Measurements from ENCODE around the gene NDUFS2. TPM values are rescaled to one million over a fixed set of nuclear protein-coding genes. Genes with fewer than 3 reads are reported as not detected.

Gene NDUFS2
- polyA plus RNA-seq, 1 experiment: 150 TPM

- H3K27ac ChIP-seq (ENCODE audit: low read depth, low read length): peak overlapping the region; percentile 39
- ChIA-PET POLR2A (interaction anchor here (0.6 kb wide), 1 partner anchor 222 kb away, joined by 9 read pairs; no protein-coding TSS in a partner anchor), CTCF (interaction anchor here (0.8 to 2.4 kb wide), 2 partner anchors 34 to 161 kb away, joined by 3 to 8 read pairs; no protein-coding TSS in a partner anchor)
- no peak for TF ChIP-seq CTCF (IDR thresholded peaks at IDR 0.05; ENCODE audit: low read depth, low read length)
- no peak for DNase-seq (ENCODE audit: low read depth, low spot score)
- no peaks in the 10 kb centered on the region; the same call in 1 of the 2 replicates for H3K9me3 ChIP-seq (ENCODE audit: control insufficient read depth, insufficient read depth, low read length)
- H3K4me3 ChIP-seq (ENCODE audit: low read depth, low read length): peak overlapping the region; percentile 88
- H3K27me3 ChIP-seq (ENCODE audit: control insufficient read depth, insufficient read depth, low read length): no peaks in the 10 kb centered on the region
Observed at GRCh38 chr1:161158316-161159010, 43.7 kb upstream of the NDUFS2 start.

DNA sequence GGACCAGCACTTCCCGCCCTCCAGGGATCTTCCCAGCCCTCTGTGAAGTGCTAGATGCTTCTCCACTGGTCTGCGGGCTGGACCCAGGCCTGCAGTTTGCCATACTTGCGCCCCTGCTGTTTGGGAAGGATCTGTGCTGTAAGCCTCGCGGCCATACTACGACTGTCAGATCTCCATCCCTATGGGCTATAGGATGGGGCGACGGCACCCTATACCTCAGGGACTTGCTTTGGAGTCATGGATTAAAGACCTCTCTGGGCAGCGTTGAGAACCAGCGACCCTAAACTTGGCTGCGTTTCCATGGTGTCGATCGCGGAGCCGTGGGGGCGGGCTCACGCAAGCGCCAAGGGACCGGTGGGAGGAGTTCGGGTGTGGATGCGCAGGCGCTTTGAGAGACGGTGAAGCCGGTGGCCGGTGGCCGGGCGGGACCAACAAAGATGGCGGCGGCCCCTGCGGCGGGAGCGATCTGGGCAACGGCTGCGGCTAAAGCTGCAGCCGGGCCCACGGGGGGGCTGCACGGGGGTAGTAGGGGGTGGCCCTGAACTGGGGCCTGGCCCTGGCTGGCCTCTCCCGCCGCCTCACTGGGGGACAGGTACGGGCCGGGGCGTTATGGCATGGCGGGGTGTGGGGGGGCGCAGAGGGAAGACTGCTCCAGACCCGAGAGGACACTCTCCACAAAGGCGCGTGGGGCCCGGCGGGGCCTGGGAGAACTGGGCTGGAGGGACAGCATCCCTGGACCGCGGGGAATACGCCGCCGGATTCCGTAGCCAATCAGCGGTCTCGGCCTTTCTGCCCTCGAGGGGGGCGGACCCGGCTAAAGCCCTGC is 42.9 kb upstream of the NDUFS2 start, which contains the start of gene USP21:
TSS of gene USP21 (plus strand) at position 414 of the 826 bp plus-strand sequence. CDS start 1,141 bp downstream, outside the sequence.
- peak within 1 kb of the TSS; percentile 88 for H3K4me3 ChIP-seq (ENCODE audit: low read depth, low read length)
- H3K9me3 ChIP-seq (ENCODE audit: control insufficient read depth, insufficient read depth, low read length): no peaks in the 10 kb centered on the region; the same call in 1 of the 2 replicates
- ChIA-PET POLR2A (interaction anchor here (1.0 kb wide), 1 partner anchor 27 kb away, joined by 4 read pairs; the partner anchor contains the start of gene DEDD), CTCF (interaction anchor here (2.4 kb wide), 1 partner anchor 33 kb away, joined by 8 read pairs; no protein-coding TSS in a partner anchor)
- TF ChIP-seq CTCF (IDR thresholded peaks at IDR 0.05; ENCODE audit: low read depth, low read length): peak; percentile 49
- DNase-seq (ENCODE audit: low read depth, low spot score): peak; percentile 51
- H3K27me3 ChIP-seq (ENCODE audit: control insufficient read depth, insufficient read depth, low read length): no peaks in the 10 kb centered on the region
- peak within 1 kb of the TSS; percentile 57 for H3K27ac ChIP-seq (ENCODE audit: low read depth, low read length)

DNA sequence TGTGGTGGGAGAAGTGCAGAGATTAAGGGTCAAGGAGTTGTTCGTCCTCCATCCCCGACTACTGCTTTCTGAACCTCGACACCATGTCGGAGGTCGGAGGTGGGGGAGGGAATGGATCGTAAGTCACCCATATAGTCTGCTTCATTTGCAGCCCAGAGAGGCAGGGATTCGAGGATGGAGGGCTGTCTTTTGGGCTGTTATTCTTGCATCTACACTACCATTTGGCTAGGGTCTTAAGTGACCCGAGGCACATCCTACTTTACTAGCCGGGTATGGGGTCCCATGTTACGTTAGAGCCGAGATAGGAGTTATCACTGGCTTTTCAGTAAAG is 42.3 kb upstream of the NDUFS2 start:
- no peak for DNase-seq (ENCODE audit: low read depth, low spot score)
- no peak for TF ChIP-seq CTCF (IDR thresholded peaks at IDR 0.05; ENCODE audit: low read depth, low read length)
- no peaks in the 10 kb centered on the region; the same call in 1 of the 2 replicates for H3K9me3 ChIP-seq (ENCODE audit: control insufficient read depth, insufficient read depth, low read length)
- POLR2A ChIA-PET: interaction anchor here (1.0 kb wide), 1 partner anchor 27 kb away, joined by 4 read pairs; the partner anchor contains the start of gene DEDD
- H3K27me3 ChIP-seq (ENCODE audit: control insufficient read depth, insufficient read depth, low read length): no peaks in the 10 kb centered on the region
- CTCF ChIA-PET: interaction anchor here (2.4 kb wide), 1 partner anchor 32 kb away, joined by 8 read pairs; no protein-coding TSS in a partner anchor
- H3K4me3 ChIP-seq (ENCODE audit: low read depth, low read length): peak overlapping the region; percentile 88
- H3K27ac ChIP-seq (ENCODE audit: low read depth, low read length): peak overlapping the region; percentile 57

DNA sequence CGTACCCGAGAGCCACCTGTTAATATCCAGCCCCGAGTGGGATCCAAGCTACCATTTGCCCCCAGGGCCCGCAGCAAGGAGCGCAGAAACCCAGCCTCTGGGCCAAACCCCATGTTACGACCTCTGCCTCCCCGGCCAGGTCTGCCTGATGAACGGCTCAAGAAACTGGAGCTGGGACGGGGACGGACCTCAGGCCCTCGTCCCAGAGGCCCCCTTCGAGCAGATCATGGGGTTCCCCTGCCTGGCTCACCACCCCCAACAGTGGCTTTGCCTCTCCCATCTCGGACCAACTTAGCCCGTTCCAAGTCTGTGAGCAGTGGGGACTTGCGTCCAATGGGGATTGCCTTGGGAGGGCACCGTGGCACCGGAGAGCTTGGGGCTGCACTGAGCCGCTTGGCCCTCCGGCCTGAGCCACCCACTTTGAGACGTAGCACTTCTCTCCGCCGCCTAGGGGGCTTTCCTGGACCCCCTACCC is 41.5 kb upstream of the NDUFS2 start:
- peak overlapping the region; percentile 88; the same call in 1 of the 2 replicates for H3K4me3 ChIP-seq (ENCODE audit: low read depth, low read length)
- no peak for TF ChIP-seq CTCF (IDR thresholded peaks at IDR 0.05; ENCODE audit: low read depth, low read length)
- no peak for DNase-seq (ENCODE audit: low read depth, low spot score)
- no peaks in the 10 kb centered on the region for H3K27me3 ChIP-seq (ENCODE audit: control insufficient read depth, insufficient read depth, low read length)
- H3K9me3 ChIP-seq (ENCODE audit: control insufficient read depth, insufficient read depth, low read length): no peaks in the 10 kb centered on the region; the same call in 1 of the 2 replicates
- POLR2A ChIA-PET: no interaction called here
- CTCF ChIA-PET: no interaction called here
- H3K27ac ChIP-seq (ENCODE audit: low read depth, low read length): no peak overlapping the region

Measured in AG04450 (cell line).